COLO668 (cell line): Measurements from ENCODE around the gene LASP1.

Source experiments
- DNase-seq: peaks from one replicate; lab custom pipeline; 2025; ENCODE audit not compliant: unreplicated experiment; lab: John Stamatoyannopoulos, UW

The LASP1 gene

DNA sequence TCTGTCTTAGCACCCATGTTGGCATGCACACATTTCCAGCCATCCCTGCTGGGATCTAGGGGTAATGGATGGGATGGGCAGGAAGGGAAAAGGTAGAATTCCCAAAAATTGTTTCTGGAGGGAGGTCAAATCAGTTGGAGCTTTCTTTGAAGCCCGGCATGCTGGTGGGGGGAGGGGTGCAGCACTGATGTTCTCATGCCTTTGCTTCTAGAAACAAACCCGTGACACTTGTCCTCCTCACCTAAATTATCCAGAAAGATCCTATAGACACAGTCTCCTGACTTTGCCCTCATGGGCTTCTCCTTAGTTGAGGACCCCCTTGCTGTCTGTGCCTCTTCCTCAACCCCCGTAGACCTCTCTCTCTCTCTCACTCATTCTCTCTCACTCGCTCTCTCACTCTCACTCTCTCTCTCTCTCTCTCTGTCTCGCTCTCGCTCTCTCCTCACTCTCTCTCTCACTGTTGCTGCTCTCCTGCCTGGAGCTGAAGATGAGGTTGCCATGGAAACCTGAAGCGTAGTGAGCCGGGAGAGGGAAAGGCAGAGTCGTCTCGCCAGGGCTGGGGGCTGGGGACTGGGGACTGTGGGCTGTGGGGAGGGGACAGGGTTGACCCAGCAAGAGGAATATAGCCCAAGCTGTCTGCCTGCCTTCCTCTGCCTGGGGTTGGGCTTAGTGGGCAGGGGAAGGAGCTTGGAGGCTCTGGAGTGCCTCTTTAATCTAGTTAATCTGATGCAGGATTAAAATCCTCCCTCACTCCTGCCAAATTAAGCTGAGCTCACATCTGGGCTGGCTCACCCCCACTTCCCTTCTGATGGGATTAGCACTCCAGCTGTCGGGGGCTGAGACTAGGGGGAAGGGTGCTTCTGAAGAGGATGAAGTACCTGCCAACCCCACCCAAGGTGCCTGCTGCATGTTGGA is 16.1 kb downstream of the LASP1 start:
- DNase-seq, result no peak

DNA sequence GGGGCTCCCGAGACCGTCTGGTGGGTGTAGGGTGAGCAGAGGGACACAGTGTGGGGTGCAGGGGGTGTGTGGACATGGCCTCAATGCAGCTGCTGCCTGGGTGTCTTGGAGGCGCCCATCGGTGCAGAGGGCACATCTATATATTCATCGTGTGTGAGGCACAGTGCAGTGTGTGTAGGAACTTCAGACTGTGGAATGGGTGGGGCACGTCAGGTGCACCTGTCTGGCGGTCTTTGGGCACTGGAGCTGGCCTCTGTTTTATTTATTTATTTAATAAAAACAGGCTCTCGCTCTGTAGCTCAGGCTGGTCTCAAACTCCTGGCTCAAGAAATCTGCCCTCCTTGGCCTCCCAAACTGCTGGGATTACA is 16.8 kb downstream of the LASP1 start:
- no peak for DNase-seq

DNA sequence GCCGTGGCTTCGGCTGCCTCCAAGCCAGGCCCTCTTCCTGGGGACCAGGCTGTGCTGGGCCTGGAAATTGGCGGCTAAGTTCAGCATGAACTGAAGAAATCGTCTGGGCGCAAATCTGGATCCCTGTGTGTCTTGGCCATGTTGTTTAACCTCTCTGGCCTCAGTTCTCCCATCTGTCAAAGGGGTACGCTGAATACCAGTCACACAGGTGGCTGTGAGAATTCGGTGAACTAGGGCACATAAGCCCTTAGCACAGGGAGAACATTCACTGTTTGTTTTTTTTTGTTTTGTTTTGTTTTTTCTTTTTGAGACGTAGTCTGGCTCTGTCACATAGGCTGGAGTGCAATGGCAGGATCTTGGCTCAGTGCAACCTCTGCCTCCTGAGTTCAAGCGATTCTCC is 19.0 kb downstream of the LASP1 start:
- DNase-seq, result no peak

DNA sequence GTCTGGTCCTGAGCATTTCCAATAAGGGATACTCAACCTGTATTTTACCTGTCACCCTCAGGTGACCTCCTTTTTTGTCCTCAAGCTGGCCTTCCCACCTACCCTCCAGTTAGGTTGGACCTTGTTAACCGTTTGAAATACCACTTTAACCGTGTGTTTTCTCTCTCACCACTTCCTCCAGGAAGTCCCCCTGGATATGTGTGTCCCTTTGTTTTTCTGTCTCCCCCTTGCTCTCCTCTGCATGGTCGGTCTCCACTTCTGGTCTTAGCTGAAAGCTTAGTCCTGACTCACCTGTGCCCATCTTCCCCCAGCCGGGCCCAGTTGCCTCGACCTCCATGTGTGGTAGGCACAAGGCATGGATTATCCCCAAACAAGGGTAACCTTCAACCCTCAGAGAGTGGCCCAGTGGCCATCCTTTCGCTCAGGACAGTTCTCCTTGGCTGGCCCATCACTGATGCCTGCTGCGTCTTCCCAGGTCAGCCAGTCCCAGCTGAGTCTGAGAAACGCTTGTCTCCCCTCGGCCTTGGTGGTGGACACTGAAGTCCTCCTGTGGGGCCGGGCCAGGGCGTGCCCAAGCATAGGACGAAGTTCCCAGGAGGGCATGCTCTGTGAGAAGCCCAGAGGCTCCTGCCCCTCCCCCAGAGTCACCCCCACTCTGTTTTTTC is 20.0 kb downstream of the LASP1 start:
- DNase-seq, result no peak

DNA sequence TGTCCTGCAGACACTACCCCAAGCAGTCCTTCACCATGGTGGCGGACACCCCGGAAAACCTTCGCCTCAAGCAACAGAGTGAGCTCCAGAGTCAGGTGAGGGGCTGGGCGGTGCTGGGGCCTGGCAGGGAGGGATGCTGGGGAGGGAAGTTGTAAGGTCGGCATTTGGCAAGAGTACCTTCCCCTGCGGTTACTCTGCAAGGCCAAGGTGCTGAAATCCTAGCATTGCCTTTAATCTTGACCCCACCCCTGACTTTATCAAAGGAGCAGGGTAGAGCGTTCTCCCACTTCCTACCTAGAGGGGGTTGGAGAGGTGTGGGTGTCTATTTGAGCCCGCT is 20.5 kb downstream of the LASP1 start:
- DNase-seq, result no peak

DNA sequence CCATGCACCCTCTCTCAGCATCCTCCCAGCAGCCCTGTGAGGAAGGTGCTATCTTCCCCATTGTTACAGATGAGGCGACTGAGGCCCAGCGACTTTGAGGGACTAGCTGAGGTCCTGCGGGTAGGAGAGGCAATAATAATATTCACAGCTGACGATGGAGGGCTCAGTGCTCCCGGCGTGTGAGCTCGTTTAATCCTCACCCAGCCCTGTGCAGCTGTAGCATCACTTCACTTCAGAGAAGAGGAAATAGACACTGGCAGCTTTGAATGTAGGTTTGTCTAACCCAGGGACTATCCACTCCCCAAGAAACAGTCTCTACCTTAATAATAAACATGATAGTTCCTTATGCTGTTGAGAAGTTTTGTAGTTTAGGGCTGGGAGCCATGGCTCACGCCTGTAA is 21.6 kb downstream of the LASP1 start:
- DNase-seq, result no peak

DNA sequence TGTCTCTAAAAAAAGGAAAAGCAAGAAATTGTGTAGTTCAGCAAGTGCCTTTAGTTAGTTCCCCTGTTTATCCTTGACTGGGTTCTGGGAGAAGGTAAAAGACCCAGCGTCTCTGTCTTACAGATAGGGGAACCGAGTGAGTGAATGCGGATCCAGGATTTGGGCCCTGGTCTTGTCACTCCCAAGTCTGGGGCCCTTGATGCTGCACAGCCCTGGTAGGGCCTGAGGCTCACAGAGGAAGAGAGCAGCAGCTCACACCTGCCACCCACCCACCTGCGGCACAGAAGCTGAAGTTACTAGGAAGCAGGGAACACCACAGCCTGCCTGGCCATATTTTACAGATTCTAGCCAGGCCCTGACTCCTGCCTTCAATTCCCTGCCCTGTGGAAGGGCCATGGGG is 22.2 kb downstream of the LASP1 start:
- no peak for DNase-seq

DNA sequence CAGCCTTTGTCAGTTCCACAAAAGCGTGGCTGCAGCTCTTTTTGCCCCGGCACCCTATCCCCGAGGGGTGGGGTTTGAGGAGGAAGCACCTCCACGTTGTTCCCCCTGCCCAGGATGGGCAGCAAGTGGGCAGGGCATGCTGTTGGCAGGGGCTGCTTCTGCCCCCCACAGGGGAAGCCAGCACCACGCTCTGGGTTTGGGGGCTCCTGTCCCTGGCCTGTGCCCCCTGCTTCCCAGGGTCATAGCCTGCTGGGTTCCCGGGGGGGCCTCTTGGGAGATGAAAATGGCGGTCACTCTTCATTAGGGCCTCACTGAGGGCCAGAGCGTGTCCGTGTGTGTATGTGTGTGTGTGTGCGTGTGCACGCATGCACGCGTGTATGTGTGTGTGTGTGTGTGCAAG is 22.8 kb downstream of the LASP1 start:
- no peak for DNase-seq

DNA sequence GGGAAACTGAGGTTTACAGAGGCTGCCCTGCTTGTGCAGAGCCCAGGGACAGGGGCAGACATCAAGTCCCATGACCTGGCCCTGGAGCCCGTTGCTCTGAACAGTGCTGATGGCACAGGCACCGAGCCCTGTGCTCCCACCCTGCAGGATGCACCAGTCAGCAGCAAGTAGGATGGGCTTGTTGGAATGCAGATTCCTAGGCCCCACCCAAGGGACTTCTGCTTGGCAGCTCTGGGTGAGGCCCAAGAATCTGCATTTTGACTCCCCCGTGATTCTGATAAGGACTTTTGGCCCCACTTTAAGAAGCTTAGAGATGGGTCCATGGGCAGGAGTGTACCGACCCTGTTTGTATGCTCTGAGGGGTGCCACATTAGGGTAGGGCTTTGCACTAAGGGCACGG is 23.3 kb downstream of the LASP1 start:
- no peak for DNase-seq

DNA sequence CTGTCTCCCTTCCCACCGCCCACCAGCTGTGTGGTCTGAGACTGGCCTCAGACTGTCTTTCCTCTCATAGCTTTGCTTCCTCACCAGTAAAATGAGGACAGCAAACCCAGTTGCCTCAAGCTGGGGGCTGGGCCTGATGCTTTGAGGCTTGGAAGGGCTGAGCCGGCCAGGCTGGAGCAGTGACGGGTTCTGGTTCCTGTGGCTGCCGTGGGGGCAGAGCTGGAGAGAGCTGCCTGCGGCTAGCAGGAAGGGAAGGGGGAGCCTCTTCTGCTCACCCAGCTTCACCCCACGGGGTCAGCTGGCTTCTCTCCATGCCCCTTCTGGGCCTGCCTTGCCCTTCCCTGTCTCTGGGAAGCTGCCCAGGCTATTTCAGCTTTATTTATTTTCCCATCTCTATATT is 23.7 kb downstream of the LASP1 start:
- no peak for DNase-seq

DNA sequence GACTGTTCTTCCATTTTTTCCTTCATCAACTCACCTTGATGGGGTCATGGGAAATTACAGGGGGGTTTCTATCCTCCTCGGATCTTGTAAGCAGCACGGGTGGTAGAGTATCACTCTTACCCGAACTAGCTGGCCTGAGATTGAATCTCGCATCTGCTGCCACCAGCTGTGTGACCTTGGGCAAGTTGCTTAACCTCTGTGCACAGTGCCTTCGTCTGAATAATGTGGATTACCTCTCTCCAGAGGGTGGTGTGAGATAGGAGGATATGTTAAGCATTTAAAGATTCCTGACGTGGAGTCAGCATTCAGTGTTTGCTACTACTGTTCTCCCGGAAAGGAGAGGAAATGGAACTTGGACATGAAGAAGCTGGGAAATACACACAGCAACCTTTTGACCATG is 24.4 kb downstream of the LASP1 start:
- DNase-seq, result no peak

DNA sequence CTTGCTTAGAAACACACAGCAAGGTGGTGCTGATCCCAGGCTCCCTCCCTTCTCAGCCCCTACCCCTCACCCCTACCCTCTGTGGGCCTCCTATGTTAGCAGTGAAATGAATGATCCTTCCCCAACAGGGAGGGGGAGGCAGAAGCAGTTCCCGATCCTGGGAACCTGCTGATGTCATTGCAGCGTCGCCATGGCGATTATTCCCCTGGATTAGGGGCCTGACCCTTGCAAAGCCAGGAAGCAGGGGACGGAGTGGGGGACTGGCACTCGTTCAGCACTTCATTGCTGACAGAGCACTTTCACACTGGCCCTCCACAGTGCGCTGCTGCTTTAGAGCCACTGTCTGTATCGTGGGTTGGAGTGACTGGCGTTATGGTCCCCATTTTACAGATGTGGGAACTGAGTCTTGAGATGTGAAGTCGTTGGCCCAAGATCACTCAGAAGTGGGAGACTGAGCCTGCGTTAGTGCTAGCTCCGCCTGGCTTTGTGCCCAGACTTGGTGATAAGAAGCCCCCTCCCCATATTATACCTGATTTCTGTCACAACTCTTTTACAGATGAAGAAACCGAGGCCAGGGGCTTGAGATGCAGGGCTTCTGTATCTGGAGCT is 26.6 kb downstream of the LASP1 start:
- DNase-seq, result no peak

DNA sequence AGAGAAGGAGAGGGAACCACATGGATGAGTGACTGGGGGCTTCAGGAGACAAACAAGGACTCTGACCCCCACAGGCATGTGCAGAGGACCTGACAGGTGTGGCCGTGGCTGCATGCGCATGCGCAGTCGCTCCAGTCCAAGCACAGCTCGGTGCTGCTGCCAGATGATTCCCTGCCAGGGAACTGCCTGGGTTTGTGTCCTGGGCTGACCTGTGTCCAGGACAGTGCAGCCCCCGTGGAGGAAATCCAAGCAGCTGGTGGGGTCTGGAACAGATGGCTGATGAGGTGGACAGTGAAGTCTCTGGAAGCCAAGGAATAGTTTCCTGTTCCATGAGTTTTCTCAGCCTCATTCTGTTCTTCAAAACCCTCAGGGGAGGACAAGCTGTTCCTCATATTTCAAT is 27.3 kb downstream of the LASP1 start:
- no peak for DNase-seq

DNA sequence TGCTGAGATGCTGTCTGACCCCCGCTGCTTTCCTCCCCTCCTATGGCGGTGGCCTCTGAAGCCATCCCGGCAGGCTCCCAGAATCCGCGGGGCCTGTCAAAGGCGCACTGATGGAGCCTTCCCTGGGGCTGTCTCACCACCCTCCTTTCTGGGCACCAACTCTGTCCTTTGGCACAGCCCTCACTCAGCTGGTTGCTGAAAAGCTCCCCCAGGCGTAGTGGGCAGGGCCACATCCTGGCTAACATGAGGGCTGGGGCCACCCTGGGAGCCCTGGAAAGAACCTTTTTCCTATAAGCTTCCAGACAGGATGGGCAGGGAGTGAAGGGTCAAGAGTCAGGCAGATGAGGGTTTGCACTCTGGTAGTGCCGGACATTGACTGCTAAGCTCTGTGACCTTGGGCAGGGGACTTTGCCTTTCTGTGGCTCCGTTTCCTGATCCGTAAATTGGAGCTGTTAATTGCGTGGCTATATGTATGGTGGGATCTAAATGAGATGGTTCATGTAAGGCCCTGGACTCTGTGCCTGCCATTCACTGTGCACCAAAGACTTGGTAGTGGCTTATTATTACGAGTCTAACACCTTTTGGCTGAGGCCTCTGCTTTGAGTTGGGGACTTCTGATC is 27.9 kb downstream of the LASP1 start:
- DNase-seq, result no peak

DNA sequence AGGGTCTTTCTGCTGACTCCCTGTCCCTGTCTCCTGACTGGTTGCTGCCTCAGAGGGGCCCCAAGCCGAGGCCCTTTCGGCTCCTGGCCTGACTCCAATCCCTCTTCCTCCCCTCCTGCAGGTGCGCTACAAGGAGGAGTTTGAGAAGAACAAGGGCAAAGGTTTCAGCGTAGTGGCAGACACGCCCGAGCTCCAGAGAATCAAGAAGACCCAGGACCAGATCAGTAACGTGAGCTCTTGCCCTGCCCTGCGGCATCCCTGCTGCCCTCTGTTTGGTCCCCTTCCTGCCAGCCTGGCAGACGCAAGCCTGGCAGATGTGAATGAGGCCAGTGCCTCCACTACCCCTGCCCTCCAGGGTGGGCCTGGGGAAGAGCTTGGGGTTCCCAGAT is 28.4 kb downstream of the LASP1 start:
- no peak for DNase-seq

DNA sequence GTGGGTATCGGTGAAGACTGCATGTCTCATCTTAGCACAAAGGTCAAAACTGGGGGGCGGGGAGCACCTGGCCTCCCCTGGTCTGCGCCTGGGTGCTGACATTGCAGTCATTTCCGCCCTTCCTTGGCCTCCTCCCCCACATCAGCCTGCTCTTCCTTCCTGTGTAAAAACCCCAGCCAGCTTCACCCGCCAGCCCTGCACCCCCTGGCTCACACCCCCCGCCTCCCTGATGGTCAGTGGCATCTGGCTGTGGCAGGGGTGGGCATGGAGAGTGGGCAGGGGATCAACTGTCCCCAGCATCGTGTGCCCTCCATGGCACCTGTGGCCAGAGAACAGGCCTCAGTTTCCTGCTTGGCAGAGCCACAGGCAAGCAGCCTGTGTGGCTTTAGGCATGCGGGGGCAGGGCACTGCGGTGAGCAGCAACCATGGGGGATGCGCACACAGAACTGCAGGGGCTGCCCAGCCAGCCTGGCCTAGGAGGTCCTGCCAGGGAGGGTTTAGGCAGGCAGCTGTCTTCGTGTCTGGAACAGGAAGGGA is 29.0 kb downstream of the LASP1 start:
- DNase-seq, result no peak

DNA sequence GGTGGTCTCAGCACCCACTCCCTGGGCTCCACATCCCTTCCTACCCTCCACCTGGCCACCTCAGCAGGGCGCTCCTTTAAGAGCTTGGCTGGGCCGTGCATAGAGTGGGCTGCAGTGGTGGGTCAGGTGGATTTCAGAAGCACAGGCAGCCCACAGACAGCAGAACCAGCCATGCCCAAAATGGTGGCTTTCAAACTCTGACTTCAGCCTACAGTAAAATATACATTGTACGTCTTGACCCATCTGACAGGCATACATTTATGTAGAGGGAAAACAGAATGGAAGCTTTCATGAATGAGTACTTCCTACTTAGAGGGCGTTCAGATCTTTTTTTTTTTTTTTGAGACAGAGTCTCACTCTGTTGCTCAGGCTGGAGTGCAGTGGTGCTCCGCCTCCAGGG is 29.6 kb downstream of the LASP1 start:
- no peak for DNase-seq

DNA sequence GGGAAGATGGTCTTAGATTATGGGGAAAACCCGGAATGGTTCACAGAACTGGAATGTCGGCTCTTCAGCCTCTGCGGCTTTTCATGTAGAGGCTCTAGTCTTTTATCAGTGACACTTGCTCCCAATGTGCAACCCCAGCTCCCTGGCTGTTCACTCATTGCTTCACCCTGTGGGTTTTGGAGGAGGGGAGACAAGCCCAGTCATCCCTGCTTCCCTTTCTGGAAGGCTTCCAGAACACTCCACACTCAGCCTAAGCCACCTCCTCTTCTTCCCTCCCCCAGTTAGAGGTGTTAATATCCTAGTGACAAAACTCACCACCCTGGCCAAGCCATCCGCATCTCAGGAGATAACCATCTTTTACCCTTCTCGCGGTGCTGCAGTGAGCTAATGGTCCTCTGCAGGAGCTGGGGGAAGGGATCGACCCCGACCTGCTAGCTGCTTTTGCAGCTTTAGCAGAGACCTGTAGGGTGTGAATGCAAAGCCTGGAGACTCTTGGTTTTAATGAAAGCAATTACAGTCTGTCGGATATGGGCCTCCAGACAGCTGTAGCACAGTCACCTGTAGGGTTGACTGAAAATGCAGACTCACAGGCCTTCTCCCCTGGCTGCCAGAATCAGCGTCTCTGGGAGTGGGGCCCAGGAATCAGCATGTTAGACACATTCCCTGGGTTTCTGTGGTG is 31.3 kb downstream of the LASP1 start:
- no peak for DNase-seq

DNA sequence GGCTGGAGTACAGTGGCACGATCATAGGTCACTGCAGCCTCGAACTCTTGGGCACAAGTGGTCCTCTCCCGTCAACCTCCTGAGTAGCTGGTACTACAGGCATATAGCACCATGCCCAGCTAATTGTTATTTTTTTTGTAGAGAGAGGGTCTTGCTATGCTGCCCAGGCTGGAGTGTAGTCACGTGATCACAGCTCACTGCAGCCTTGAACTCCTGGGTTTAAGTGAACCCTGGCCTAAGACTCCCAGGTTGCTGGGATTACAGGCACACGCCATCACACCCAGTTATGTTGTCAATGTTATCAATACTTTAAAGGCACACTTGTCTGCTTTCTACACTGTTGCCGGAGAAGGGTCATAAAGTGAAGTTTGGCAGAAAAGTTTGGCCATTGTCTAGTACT is 33.5 kb downstream of the LASP1 start:
- DNase-seq, result no peak

DNA sequence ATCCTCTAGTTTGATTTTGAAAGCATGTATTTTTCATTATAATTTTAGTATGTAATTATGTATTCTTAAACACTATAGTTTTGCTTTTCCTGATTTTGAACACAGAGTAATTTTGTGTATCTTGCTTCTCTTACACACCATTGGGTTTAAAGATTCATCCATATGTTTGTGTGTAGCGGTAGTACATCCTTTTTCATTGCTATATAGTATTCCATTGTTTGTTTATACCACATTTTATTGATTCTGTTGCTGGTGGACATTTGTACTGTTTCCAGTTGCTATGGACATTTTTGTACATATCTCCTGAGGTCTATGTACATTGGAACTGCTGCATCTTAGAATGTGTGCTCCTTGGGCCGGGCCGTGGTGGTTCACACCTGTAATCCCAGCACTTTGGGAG is 35.0 kb downstream of the LASP1 start:
- no peak for DNase-seq

DNA sequence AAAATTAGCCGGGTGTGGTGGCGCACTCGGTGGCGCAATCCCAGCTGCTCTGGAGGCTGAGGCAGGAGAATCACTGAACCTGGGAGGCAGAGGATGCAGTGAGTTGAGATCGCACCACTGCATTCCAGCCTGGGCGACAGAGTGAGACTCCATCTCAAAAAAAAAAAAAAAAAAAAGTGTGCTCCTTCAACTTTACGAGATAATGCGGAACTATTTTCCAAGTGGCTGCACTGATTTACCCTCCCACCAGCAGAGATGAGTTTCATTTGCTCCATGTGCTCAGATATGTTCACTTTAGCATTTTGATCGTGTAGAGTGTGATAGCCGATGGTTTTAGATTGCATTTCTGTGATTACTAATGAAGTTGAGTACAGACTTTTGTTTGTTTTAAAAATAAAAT is 35.5 kb downstream of the LASP1 start:
- DNase-seq, result no peak
